ENCODE results near the gene MPHOSPH10.
A peak's percentile ranks its signal among the peaks of the same experiment; 100 is the strongest.

MPHOSPH10 gene

DNA sequence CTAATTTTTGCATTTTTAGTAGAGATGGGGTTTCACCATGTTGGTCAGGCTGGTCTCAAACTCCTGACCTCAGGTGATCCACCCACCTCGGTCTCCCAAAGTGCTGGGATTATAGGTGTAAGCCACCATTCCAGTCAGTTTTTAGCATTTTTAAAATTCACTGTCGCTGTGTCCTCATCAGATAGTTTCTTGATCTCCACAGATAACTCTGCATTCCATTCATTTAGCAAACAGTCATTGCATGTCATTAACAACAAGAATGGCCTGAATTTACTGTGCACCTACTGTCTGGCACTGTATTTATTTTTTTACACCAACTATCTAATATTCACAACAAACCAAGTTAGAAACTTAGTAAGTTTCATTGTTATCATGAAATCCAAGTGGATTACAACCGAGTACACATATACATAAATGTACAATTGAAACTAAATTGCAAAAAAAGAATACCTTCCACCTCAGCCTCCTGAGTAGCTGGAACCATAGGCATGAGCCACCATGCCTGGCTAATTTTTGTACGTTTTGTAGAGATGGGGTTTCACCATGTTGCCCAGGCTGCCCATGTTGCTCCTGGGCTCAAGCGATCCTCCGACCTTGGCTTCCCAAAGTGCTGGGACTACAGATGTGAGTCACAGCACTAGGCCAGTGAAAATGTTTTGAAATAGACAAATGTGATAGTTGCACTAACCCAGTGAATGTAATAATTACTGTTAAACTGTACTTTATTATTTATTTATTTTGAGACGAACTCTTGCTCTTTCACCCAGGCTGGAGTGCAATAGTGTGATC lies 4.7 kb upstream of the MPHOSPH10 start:
- Histone ChIP-seq H3K4me1 (ENCODE audit: insufficient read depth, low read length, severe bottlenecking) (peaks cover 21% of the 10 kb centered on the region), H3K9me3 (ENCODE audit: low read length) (no peaks in the 10 kb centered on the region), H3K27ac (ENCODE audit: low read depth, low read length, poor library complexity, severe bottlenecking) (no peak overlapping the region), H3K36me3 (ENCODE audit: insufficient read depth, low read length) (peaks cover 47% of the 10 kb centered on the region), H3K4me3 (ENCODE audit: low read depth, low read length, poor library complexity, severe bottlenecking) (no peak overlapping the region), H3K27me3 (ENCODE audit: insufficient read depth, low read length) (no peaks in the 10 kb centered on the region), H3K9ac (ENCODE audit: low read length) (no peak overlapping the region), H4K20me1 (ENCODE audit: insufficient read depth, low read length) (no peaks in the 10 kb centered on the region), H3K79me2 (ENCODE audit: insufficient read depth, low read length) (peaks cover 15% of the 10 kb centered on the region), H2AFZ (ENCODE audit: low read length) (no peak overlapping the region), H3K4me2 (ENCODE audit: low read length) (no peak overlapping the region), H3F3A (ENCODE audit: insufficient read depth, low read length) (no peaks in the 10 kb centered on the region), H3K9me2 (ENCODE audit: low read depth, low read length) (no peaks in the 10 kb centered on the region)
- TF ChIP-seq EZH2 (IDR thresholded peaks at IDR 0.05; ENCODE audit: borderline replicate concordance, low read length) = no peak
- TF ChIP-seq CTCF (IDR thresholded peaks at IDR 0.05; ENCODE audit: low read length) = no peak

DNA sequence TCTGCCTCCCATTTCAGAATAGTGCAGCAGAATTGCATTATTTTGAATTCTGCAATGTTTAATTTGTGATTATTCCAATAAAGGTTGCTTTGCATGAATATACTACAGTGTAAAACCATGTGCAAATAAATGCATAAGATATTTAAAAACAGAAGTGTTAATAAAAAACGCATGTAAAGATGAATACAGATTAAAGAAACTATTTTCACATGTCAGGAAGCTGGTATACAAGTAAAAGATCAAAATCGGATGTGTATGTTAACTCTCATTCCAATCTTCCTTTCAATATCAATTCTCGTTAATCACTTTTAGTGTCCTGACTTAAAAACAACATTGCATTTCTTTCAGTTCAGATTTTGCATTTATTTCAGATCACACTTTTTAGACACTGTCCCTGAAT lies 3.5 kb upstream of the MPHOSPH10 start:
- Histone ChIP-seq H3K27me3 (ENCODE audit: insufficient read depth, low read length) (no peaks in the 10 kb centered on the region), H3K4me2 (ENCODE audit: low read length) (no peak overlapping the region; the same call in 1 of the 2 replicates), H3K79me2 (ENCODE audit: insufficient read depth, low read length) (peaks cover 27% of the 10 kb centered on the region)

DNA sequence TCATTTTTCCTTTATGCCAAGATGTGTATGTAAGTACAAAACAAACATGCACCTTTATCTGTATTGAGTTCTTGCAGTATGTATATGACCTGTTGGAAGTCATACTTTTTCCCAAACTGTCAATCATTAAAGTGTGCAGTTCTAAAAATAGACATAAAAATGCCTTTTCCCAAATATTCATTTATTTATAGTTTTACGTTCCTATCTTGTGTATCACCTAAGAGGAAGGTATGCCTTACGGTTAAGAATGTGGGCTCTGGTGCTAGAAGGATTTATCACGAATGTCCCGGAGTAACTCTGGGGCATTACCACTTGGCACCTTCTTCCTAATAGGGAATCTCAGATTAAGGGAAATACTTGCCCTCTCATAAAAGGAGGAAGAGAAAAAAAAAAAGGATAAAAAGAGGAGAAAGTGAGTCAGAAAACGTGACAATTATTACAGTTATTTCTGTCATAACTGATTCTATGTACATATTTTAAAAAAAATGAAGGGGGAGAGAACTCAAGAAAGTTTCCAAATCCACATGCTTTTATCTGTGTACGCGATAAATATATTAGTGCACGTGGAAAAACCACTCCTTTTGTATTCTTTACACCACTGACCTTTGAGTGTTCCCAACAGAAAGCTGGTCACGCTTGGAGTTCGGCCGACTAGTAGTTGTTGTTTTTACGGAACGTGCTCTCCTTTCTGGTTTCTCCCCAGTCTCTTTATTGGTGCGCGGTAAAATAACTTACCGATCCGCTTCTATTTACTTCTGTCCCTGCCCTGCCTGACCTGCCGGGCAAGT lies 1.1 kb upstream of the MPHOSPH10 start:
- H4K20me1 ChIP-seq (ENCODE audit: insufficient read depth, low read length) = no peaks in the 10 kb centered on the region
- no peaks in the 10 kb centered on the region for H3K27me3 ChIP-seq (ENCODE audit: insufficient read depth, low read length)
- H3K27ac ChIP-seq (ENCODE audit: low read depth, low read length, poor library complexity, severe bottlenecking) = peak overlapping the region; percentile 57
- H3K4me1 ChIP-seq (ENCODE audit: insufficient read depth, low read length, severe bottlenecking) = peaks cover 42% of the 10 kb centered on the region
- no peaks in the 10 kb centered on the region for H3F3A ChIP-seq (ENCODE audit: insufficient read depth, low read length)
- H3K79me2 ChIP-seq (ENCODE audit: insufficient read depth, low read length) = peaks cover 37% of the 10 kb centered on the region
- peak overlapping the region; percentile 84 for H3K4me2 ChIP-seq (ENCODE audit: low read length)
- no peak for TF ChIP-seq CTCF (IDR thresholded peaks at IDR 0.05; ENCODE audit: low read length)
- TF ChIP-seq EZH2 (IDR thresholded peaks at IDR 0.05; ENCODE audit: borderline replicate concordance, low read length) = no peak
- H3K36me3 ChIP-seq (ENCODE audit: insufficient read depth, low read length) = peaks cover 28% of the 10 kb centered on the region
- H3K9me3 ChIP-seq (ENCODE audit: low read length) = no peaks in the 10 kb centered on the region
- peak overlapping the region; percentile 14; the same call in 1 of the 2 replicates for H2AFZ ChIP-seq (ENCODE audit: low read length)
- H3K4me3 ChIP-seq (ENCODE audit: low read depth, low read length, poor library complexity, severe bottlenecking) = peak overlapping the region; percentile 78
- H3K9ac ChIP-seq (ENCODE audit: low read length) = peak overlapping the region; percentile 95
- no peaks in the 10 kb centered on the region for H3K9me2 ChIP-seq (ENCODE audit: low read depth, low read length)

More for the DNA sequence above, 3.5 kb upstream of the MPHOSPH10 start:
- no peak overlapping the region for H2AFZ ChIP-seq (ENCODE audit: low read length)
- TF ChIP-seq CTCF (IDR thresholded peaks at IDR 0.05; ENCODE audit: low read length) = no peak
- TF ChIP-seq EZH2 (IDR thresholded peaks at IDR 0.05; ENCODE audit: borderline replicate concordance, low read length) = no peak
- H4K20me1 ChIP-seq (ENCODE audit: insufficient read depth, low read length) = no peaks in the 10 kb centered on the region
- H3K9me3 ChIP-seq (ENCODE audit: low read length) = no peaks in the 10 kb centered on the region
- H3K9ac ChIP-seq (ENCODE audit: low read length) = no peak overlapping the region
- H3F3A ChIP-seq (ENCODE audit: insufficient read depth, low read length) = no peaks in the 10 kb centered on the region
- H3K27ac ChIP-seq (ENCODE audit: low read depth, low read length, poor library complexity, severe bottlenecking) = no peak overlapping the region
- peaks cover 31% of the 10 kb centered on the region for H3K4me1 ChIP-seq (ENCODE audit: insufficient read depth, low read length, severe bottlenecking)
- no peaks in the 10 kb centered on the region for H3K9me2 ChIP-seq (ENCODE audit: low read depth, low read length)
- peaks cover 35% of the 10 kb centered on the region for H3K36me3 ChIP-seq (ENCODE audit: insufficient read depth, low read length)
- no peak overlapping the region for H3K4me3 ChIP-seq (ENCODE audit: low read depth, low read length, poor library complexity, severe bottlenecking)
